Type B pancreatic cell (in vitro differentiated cells): ENCODE measurements around the gene SCP2. TPM values are rescaled to one million over a fixed set of nuclear protein-coding genes. Genes with fewer than 3 reads are reported as not detected.

ENCODE experiments used
- DNase-seq: peaks from one replicate; pipeline ENCODE4 v3.0.0; 2021; ENCODE audit warnings: mixed read lengths; ENCODE audit not compliant: unreplicated experiment; ENCODE audit errors: extremely low spot score
- H3K27ac Mint-ChIP-seq: 2 replicates; pipeline ENCODE4 v1.8.0; 2021; ENCODE audit warnings: mild to moderate bottlenecking, mixed read lengths
- H3K27me3 Mint-ChIP-seq: 2 replicates; pipeline ENCODE4 v1.8.0; 2021; ENCODE audit warnings: mixed read lengths
- H3K36me3 Mint-ChIP-seq: 2 replicates; pipeline ENCODE4 v1.8.0; 2021; ENCODE audit warnings: mixed read lengths
- H3K4me1 Mint-ChIP-seq: one replicate; pipeline ENCODE4 v1.8.0; 2021; ENCODE audit warnings: mixed read lengths; ENCODE audit not compliant: unreplicated experiment
- H3K4me3 Mint-ChIP-seq: 2 replicates; pipeline ENCODE4 v1.8.0; 2021; ENCODE audit warnings: mild to moderate bottlenecking, mixed read lengths
- H3K9me3 Mint-ChIP-seq: 2 replicates; pipeline ENCODE4 v1.8.0; 2021; ENCODE audit warnings: mixed read lengths
- CTCF ChIP-seq: fragments of 200-600 bp; sonication (generic); conservative IDR thresholded peaks from 2 replicates; pipeline ENCODE4 v1.5.0; 2021; ENCODE audit warnings: antibody characterized with exemption, mild to moderate bottlenecking
- total RNA-seq: library from RNA; stranded (reverse); gene quantifications from 2 replicates; pipeline ENCODE4 v1.2.1, GENCODE V29; 2021; ENCODE audit warnings: low replicate concordance

The SCP2 gene
- total RNA-seq, 1 donor from 2014 or later: 108 TPM

GRCh38 chr1:53087332-53088285, 160.5 kb downstream of the SCP2 start:
- Mint-ChIP-seq H3K9me3 (no peaks in the 10 kb centered on the region), H3K36me3 (no peaks in the 10 kb centered on the region), H3K4me1 (peaks cover 14% of the 10 kb centered on the region), H3K27ac (no peak overlapping the region), H3K27me3 (no peaks in the 10 kb centered on the region), H3K4me3 (no peak overlapping the region)
- DNase-seq: no peak
- peak; percentile 56 for TF ChIP-seq CTCF

GRCh38 chr1:53088616-53089300, 161.7 kb downstream of the SCP2 start:
- Mint-ChIP-seq H3K4me3 (no peak overlapping the region), H3K9me3 (no peaks in the 10 kb centered on the region), H3K27ac (no peak overlapping the region), H3K27me3 (no peaks in the 10 kb centered on the region), H3K36me3 (no peaks in the 10 kb centered on the region), H3K4me1 (peaks cover 6% of the 10 kb centered on the region)
- DNase-seq: no peak
- TF ChIP-seq CTCF: no peak

- Mint-ChIP-seq H3K27me3 (no peaks in the 10 kb centered on the region), H3K27ac (no peak overlapping the region), H3K36me3 (no peaks in the 10 kb centered on the region), H3K4me1 (peaks cover 3% of the 10 kb centered on the region), H3K9me3 (no peaks in the 10 kb centered on the region), H3K4me3 (no peak overlapping the region)
- no peak for TF ChIP-seq CTCF
- DNase-seq: no peak
These were observed 162.6 kb downstream of the SCP2 start for GRCh38 chr1:53089478-53090226.

- no peak overlapping the region for H3K4me3 Mint-ChIP-seq
- no peak overlapping the region for H3K27ac Mint-ChIP-seq
- no peaks in the 10 kb centered on the region for H3K4me1 Mint-ChIP-seq
- no peaks in the 10 kb centered on the region for H3K36me3 Mint-ChIP-seq
- DNase-seq: no peak
- H3K9me3 Mint-ChIP-seq: no peaks in the 10 kb centered on the region
- H3K27me3 Mint-ChIP-seq: no peaks in the 10 kb centered on the region
- TF ChIP-seq CTCF: no peak
These were observed 163.4 kb downstream of the SCP2 start for GRCh38 chr1:53090227-53091147.
